ENCODE results near the gene RBP3. TPM values are rescaled to one million over a fixed set of nuclear protein-coding genes. Genes with fewer than 3 reads are reported as not detected.

RBP3 gene
- polyA plus RNA-seq, 3 donors, result not detected

GRCh38 chr10:47357911-47358310 is 9.7 kb downstream of the RBP3 start:
- H2AFZ ChIP-seq (ENCODE audit: insufficient read depth, low read depth, low read length, poor library complexity, severe bottlenecking), result no peak overlapping the region
- Mint-ChIP-seq H3K9me3 (no peaks in the 10 kb centered on the region), H3K27ac (no peak overlapping the region), H3K27me3 (ENCODE audit: low read depth in 3 of 3) (peaks cover 0 to 3% (median 0%) of the 10 kb centered on the region in 3 donors), H3K4me1 (no peaks in the 10 kb centered on the region), H3K36me3 (no peaks in the 10 kb centered on the region), H3K4me3 (no peak overlapping the region)
- H3K4me1 ChIP-seq (ENCODE audit: control insufficient read depth in 1 of 2, insufficient read depth in 2 of 2, low read length in 2 of 2), result no peaks in the 10 kb centered on the region
- H3K4me3 ChIP-seq (replicated peaks in 1 of 3; ENCODE audit: low read depth in 2 of 3, low read length in 3 of 3), result no peak overlapping the region
- H3K9ac ChIP-seq (ENCODE audit: insufficient read depth, low read length, poor library complexity, severe bottlenecking), result no peak overlapping the region
- no peaks in the 10 kb centered on the region for H3K36me3 ChIP-seq (replicated peaks in 1 of 2; ENCODE audit: control insufficient read depth in 1 of 2, insufficient read depth in 2 of 2, low read length in 2 of 2)
- no peak for DNase-seq
- no peak overlapping the region for H3K27ac ChIP-seq (ENCODE audit: low read depth in 1 of 2, low read length in 2 of 2)
- no peaks in the 10 kb centered on the region for H3K27me3 ChIP-seq (ENCODE audit: control insufficient read depth in 2 of 2, insufficient read depth in 2 of 2, low read length in 2 of 2)
- intact Hi-C loops (cut with micrococcal nuclease), result no loop called here
- TF ChIP-seq CTCF (IDR thresholded peaks at IDR 0.05), result no peak
- no peaks in the 10 kb centered on the region for H3K79me2 ChIP-seq (ENCODE audit: insufficient read depth, low read length)
- no peak overlapping the region for H3K4me2 ChIP-seq (replicated peaks; ENCODE audit: extremely low read depth, low read length, poor library complexity, severe bottlenecking)
- WGBS (ENCODE audit: insufficient coverage), result 94% methylated on average over 3 of the region's 3 CpGs
- H4K20me1 ChIP-seq (ENCODE audit: insufficient read depth, low read length), result no peaks in the 10 kb centered on the region
- no peaks in the 10 kb centered on the region for H3K9me3 ChIP-seq (replicated peaks in 1 of 2; ENCODE audit: control insufficient read depth in 1 of 2, insufficient read depth in 1 of 2, low read length in 2 of 2)

- Histone ChIP-seq H3K4me1 (ENCODE audit: control insufficient read depth in 1 of 2, insufficient read depth in 2 of 2, low read length in 2 of 2) (no peaks in the 10 kb centered on the region), H3K9ac (ENCODE audit: insufficient read depth, low read length, poor library complexity, severe bottlenecking) (no peak overlapping the region), H3K27me3 (ENCODE audit: control insufficient read depth in 2 of 2, insufficient read depth in 2 of 2, low read length in 2 of 2) (no peaks in the 10 kb centered on the region), H3K27ac (ENCODE audit: low read depth in 1 of 2, low read length in 2 of 2) (no peak overlapping the region), H2AFZ (ENCODE audit: insufficient read depth, low read depth, low read length, poor library complexity, severe bottlenecking) (no peak overlapping the region), H3K4me2 (replicated peaks; ENCODE audit: extremely low read depth, low read length, poor library complexity, severe bottlenecking) (no peak overlapping the region), H3K4me3 (replicated peaks in 1 of 3; ENCODE audit: low read depth in 2 of 3, low read length in 3 of 3) (no peak overlapping the region), H3K9me3 (replicated peaks in 1 of 2; ENCODE audit: control insufficient read depth in 1 of 2, insufficient read depth in 1 of 2, low read length in 2 of 2) (no peaks in the 10 kb centered on the region), H3K36me3 (replicated peaks in 1 of 2; ENCODE audit: control insufficient read depth in 1 of 2, insufficient read depth in 2 of 2, low read length in 2 of 2) (no peaks in the 10 kb centered on the region), H3K79me2 (ENCODE audit: insufficient read depth, low read length) (no peaks in the 10 kb centered on the region), H4K20me1 (ENCODE audit: insufficient read depth, low read length) (no peaks in the 10 kb centered on the region)
- intact Hi-C loops (cut with micrococcal nuclease), result no loop called here
- peaks cover 0 to 3% (median 0%) of the 10 kb centered on the region in 3 donors for H3K27me3 Mint-ChIP-seq (ENCODE audit: low read depth in 3 of 3)
- H3K4me1 Mint-ChIP-seq, result no peaks in the 10 kb centered on the region
- no peaks in the 10 kb centered on the region for H3K9me3 Mint-ChIP-seq
- no peak for DNase-seq
- no peak for TF ChIP-seq CTCF (IDR thresholded peaks at IDR 0.05)
- WGBS (ENCODE audit: insufficient coverage), result 91% methylated on average over 2 of the region's 3 CpGs
- no peak overlapping the region for H3K27ac Mint-ChIP-seq
- no peaks in the 10 kb centered on the region for H3K36me3 Mint-ChIP-seq
- H3K4me3 Mint-ChIP-seq, result no peak overlapping the region
Observed at GRCh38 chr10:47358457-47358856, 10.3 kb downstream of the RBP3 start.
